HG02678 (cell line): ENCODE data around the gene ETNK1.

Experiments used
- ATAC-seq: cut with Tn5 transposase; IDR thresholded peaks from one replicate; pipeline ENCODE4 v1.9.1; 2021; ENCODE audit warnings: mild to moderate bottlenecking, moderate library complexity; ENCODE audit not compliant: unreplicated experiment

The ETNK1 gene

DNA sequence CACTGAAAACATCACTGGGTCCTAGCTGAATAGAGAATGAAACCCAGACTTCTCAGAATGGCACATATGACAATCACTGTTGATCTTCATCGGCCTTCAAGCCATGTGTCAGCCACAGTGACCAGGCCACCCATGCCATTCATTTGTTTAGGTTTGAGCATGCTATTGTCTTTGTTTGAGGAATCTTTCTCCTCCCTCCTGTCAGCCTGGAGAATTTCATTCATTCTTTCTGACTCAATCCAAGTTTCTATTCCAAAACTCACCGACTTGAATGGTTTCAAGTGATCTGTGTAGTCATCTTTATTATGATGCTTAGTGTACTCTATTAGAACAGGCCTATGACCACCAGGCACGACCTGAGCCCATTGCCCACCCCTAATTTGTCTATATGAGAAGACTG is 106.3 kb downstream of the ETNK1 start:
- no peak for ATAC-seq

DNA sequence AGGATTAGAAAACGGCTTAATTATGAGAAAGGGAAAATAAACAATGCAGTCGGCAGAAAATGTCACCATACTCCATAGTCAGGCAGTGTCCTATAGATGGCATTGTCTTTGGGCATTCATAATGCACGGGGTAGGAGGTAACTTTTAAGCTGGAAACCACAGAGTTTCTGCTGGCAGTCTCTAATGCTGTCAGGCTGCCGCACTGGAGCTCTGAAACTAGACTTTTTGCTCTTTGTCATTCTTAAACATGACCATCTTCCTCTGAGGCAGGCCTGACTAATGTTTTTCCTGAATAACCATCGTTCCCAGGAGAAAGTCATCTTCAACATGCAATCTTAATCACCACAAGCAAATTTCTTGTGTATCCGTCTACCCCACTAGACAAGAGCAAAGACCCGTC is 108.8 kb downstream of the ETNK1 start:
- no peak for ATAC-seq

GRCh38 chr12:22738945-22739344 is 114.0 kb downstream of the ETNK1 start:
- no peak for ATAC-seq
